Immature natural killer cell (primary cell): Measurements from ENCODE around the gene MVB12B. TPM values are rescaled to one million over a fixed set of nuclear protein-coding genes. Genes with fewer than 3 reads are reported as not detected.
"Not testable (repeated sequence)": the region's sequence is repeated elsewhere in the genome, so short reads cannot be mapped to it uniquely, and the experiment has no call there.

Experiments used
- DNase-seq, 3 donors: peaks; one replicate each; pipeline ENCODE4 v3.0.0; 2022; ENCODE audit warnings: mixed read lengths in 1 of 3
- H3K27ac Mint-ChIP-seq, 6 donors: one replicate each; pipeline ENCODE4 v1.8.0; 2020; ENCODE audit warnings: mixed read lengths in 6 of 6, mild to moderate bottlenecking in 5 of 6, inconsistent platforms in 4 of 6, moderate library complexity in 3 of 6
- H3K27me3 Mint-ChIP-seq, 3 donors: one replicate each; pipeline ENCODE4 v1.8.0; 2020 to 2021; ENCODE audit warnings: low read depth in 3 of 3, mild to moderate bottlenecking in 3 of 3, mixed read lengths in 3 of 3, moderate library complexity in 3 of 3, inconsistent platforms in 1 of 3
- H3K36me3 Mint-ChIP-seq, 3 donors: one replicate each; pipeline ENCODE4 v1.8.0; 2020; ENCODE audit warnings: mixed read lengths in 3 of 3, inconsistent platforms in 2 of 3, mild to moderate bottlenecking in 2 of 3
- H3K4me1 Mint-ChIP-seq, 2 donors: one replicate each; pipeline ENCODE4 v1.8.0; 2020; ENCODE audit warnings: inconsistent platforms in 2 of 2, mild to moderate bottlenecking in 2 of 2, mixed read lengths in 2 of 2, moderate library complexity in 1 of 2
- H3K4me3 Mint-ChIP-seq, 5 donors: one replicate each; pipeline ENCODE4 v1.8.0; 2020; ENCODE audit warnings: mild to moderate bottlenecking in 5 of 5, mixed read lengths in 5 of 5, inconsistent platforms in 3 of 5, moderate library complexity in 3 of 5
- H3K9me3 Mint-ChIP-seq, 6 donors: one replicate each; pipeline ENCODE4 v1.8.0; 2020; ENCODE audit warnings: mild to moderate bottlenecking in 6 of 6, mixed read lengths in 6 of 6, inconsistent platforms in 4 of 6, moderate library complexity in 3 of 6
- polyA plus RNA-seq, 3 donors: library from polyadenylated mRNA; unstranded; fragments of 300-500 nt; fragmentation: Illumina TruSeq; gene quantifications; one replicate each; pipeline ENCODE4 v1.2.3, GENCODE V29; 2021

Gene MVB12B
- polyA plus RNA-seq, 3 donors from 2014 or later: 0.54 to 1.2 TPM; not detected in 1

GRCh38 chr9:126475933-126476555, 149.4 kb downstream of the MVB12B start:
- Mint-ChIP-seq H3K4me3 (no peak overlapping the region), H3K27me3 (peaks cover 15 to 30% (median 21%) of the 10 kb centered on the region in 3 donors)

GRCh38 chr9:126477432-126477831, 150.8 kb downstream of the MVB12B start:
- H3K4me1 Mint-ChIP-seq: peaks cover 23 to 26% of the 10 kb centered on the region in 2 donors

More at GRCh38 chr9:126475933-126476555, 149.4 kb downstream of the MVB12B start:
- peaks cover 35 to 40% of the 10 kb centered on the region in 2 donors for H3K4me1 Mint-ChIP-seq
- DNase-seq: no peak
- peaks cover 7 to 15% (median 14%) of the 10 kb centered on the region in 3 donors for H3K36me3 Mint-ChIP-seq
- H3K27ac Mint-ChIP-seq: peak overlapping the region in 1 of 6 donors; percentile 58
- H3K9me3 Mint-ChIP-seq: no peaks in the 10 kb centered on the region

GRCh38 chr9:126478216-126478981, 151.8 kb downstream of the MVB12B start:
- DNase-seq: no peak
- Mint-ChIP-seq H3K4me3 (no peak overlapping the region), H3K9me3 (no peaks in the 10 kb centered on the region), H3K27me3 (peaks cover 5 to 23% (median 12%) of the 10 kb centered on the region in 3 donors), H3K27ac (no peak overlapping the region), H3K36me3 (peaks cover 7 to 16% (median 14%) of the 10 kb centered on the region in 3 donors), H3K4me1 (peaks cover 20 to 22% of the 10 kb centered on the region in 2 donors)

More at GRCh38 chr9:126477432-126477831, 150.8 kb downstream of the MVB12B start:
- Mint-ChIP-seq H3K27me3 (peaks cover 11 to 27% (median 16%) of the 10 kb centered on the region in 3 donors), H3K27ac (peak overlapping the region in 1 of 6 donors; percentile 69), H3K36me3 (peaks cover 7 to 20% (median 14%) of the 10 kb centered on the region in 3 donors)
- not testable (repeated sequence) for H3K4me3 Mint-ChIP-seq, H3K9me3 Mint-ChIP-seq, DNase-seq

GRCh38 chr9:126479515-126479914, 152.9 kb downstream of the MVB12B start:
- Mint-ChIP-seq H3K36me3 (peaks cover 7 to 15% (median 14%) of the 10 kb centered on the region in 3 donors), H3K9me3 (no peaks in the 10 kb centered on the region), H3K27me3 (peaks cover 4 to 26% (median 7%) of the 10 kb centered on the region in 3 donors)

GRCh38 chr9:126480813-126481212, 154.2 kb downstream of the MVB12B start:
- Mint-ChIP-seq H3K27me3 (peaks cover 2 to 26% (median 7%) of the 10 kb centered on the region in 3 donors), H3K27ac (no peak overlapping the region), H3K9me3 (no peaks in the 10 kb centered on the region)

More at GRCh38 chr9:126479515-126479914, 152.9 kb downstream of the MVB12B start:
- H3K27ac Mint-ChIP-seq: no peak overlapping the region
- H3K4me3 Mint-ChIP-seq: no peak overlapping the region
- peaks cover 21 to 22% of the 10 kb centered on the region in 2 donors for H3K4me1 Mint-ChIP-seq
- no peak for DNase-seq

GRCh38 chr9:126481862-126482261, 155.2 kb downstream of the MVB12B start:
- Mint-ChIP-seq H3K9me3 (no peaks in the 10 kb centered on the region), H3K36me3 (peaks cover 7 to 15% (median 10%) of the 10 kb centered on the region in 3 donors), H3K27me3 (peaks cover 2 to 26% (median 4%) of the 10 kb centered on the region in 3 donors), H3K4me1 (peaks cover 15 to 20% of the 10 kb centered on the region in 2 donors), H3K27ac (no peak overlapping the region), H3K4me3 (no peak overlapping the region)
- no peak for DNase-seq

More at GRCh38 chr9:126480813-126481212, 154.2 kb downstream of the MVB12B start:
- H3K4me1 Mint-ChIP-seq: peaks cover 15 to 20% of the 10 kb centered on the region in 2 donors
- no peak for DNase-seq
- H3K36me3 Mint-ChIP-seq: peaks cover 7 to 15% (median 10%) of the 10 kb centered on the region in 3 donors
- no peak overlapping the region for H3K4me3 Mint-ChIP-seq

GRCh38 chr9:126482361-126483044, 155.9 kb downstream of the MVB12B start:
- Mint-ChIP-seq H3K36me3 (peaks cover 4 to 12% (median 4%) of the 10 kb centered on the region in 3 donors), H3K4me3 (no peak overlapping the region), H3K27ac (no peak overlapping the region), H3K9me3 (no peaks in the 10 kb centered on the region), H3K4me1 (peaks cover 15 to 20% of the 10 kb centered on the region in 2 donors), H3K27me3 (peaks cover 2 to 19% (median 3%) of the 10 kb centered on the region in 3 donors)
- no peak for DNase-seq

GRCh38 chr9:126483468-126484073, 156.9 kb downstream of the MVB12B start:
- peak; percentile 52 to 61 (median 61) for DNase-seq
- Mint-ChIP-seq H3K4me1 (peaks cover 15 to 20% of the 10 kb centered on the region in 2 donors), H3K27ac (peak overlapping the region in 4 of 6 donors; percentile 5 to 81 (median 30)), H3K27me3 (peaks cover 2 to 19% (median 3%) of the 10 kb centered on the region in 3 donors), H3K9me3 (no peaks in the 10 kb centered on the region), H3K36me3 (peaks cover 4 to 12% (median 4%) of the 10 kb centered on the region in 3 donors), H3K4me3 (peak overlapping the region in 4 of 5 donors; percentile 54 to 63 (median 60))

GRCh38 chr9:126485662-126486061, 159.0 kb downstream of the MVB12B start:
- peaks cover 20 to 25% of the 10 kb centered on the region in 2 donors for H3K4me1 Mint-ChIP-seq
- peaks cover 0 to 7% (median 0%) of the 10 kb centered on the region in 3 donors for H3K36me3 Mint-ChIP-seq
- no peak for DNase-seq
- H3K27me3 Mint-ChIP-seq: peaks cover 0 to 15% (median 6%) of the 10 kb centered on the region in 3 donors
- no peaks in the 10 kb centered on the region for H3K9me3 Mint-ChIP-seq
- no peak overlapping the region for H3K4me3 Mint-ChIP-seq
- no peak overlapping the region for H3K27ac Mint-ChIP-seq

- H3K4me1 Mint-ChIP-seq: peaks cover 20 to 24% of the 10 kb centered on the region in 2 donors
- no peaks in the 10 kb centered on the region for H3K9me3 Mint-ChIP-seq
- no peak overlapping the region for H3K4me3 Mint-ChIP-seq
- peaks cover 1 to 13% (median 9%) of the 10 kb centered on the region in 3 donors for H3K27me3 Mint-ChIP-seq
- no peak overlapping the region for H3K27ac Mint-ChIP-seq
- H3K36me3 Mint-ChIP-seq: peaks cover 0 to 3% (median 0%) of the 10 kb centered on the region in 3 donors
- no peak for DNase-seq
Measured at GRCh38 chr9:126486276-126486675, 159.6 kb downstream of the MVB12B start.

GRCh38 chr9:126487856-126488255, 161.2 kb downstream of the MVB12B start:
- no peaks in the 10 kb centered on the region for H3K36me3 Mint-ChIP-seq
- H3K27ac Mint-ChIP-seq: no peak overlapping the region
- H3K9me3 Mint-ChIP-seq: no peaks in the 10 kb centered on the region
- H3K4me3 Mint-ChIP-seq: no peak overlapping the region
- peaks cover 1 to 13% (median 10%) of the 10 kb centered on the region in 3 donors for H3K27me3 Mint-ChIP-seq
- peaks cover 20% of the 10 kb centered on the region in 2 donors for H3K4me1 Mint-ChIP-seq
- DNase-seq: no peak

- Mint-ChIP-seq H3K4me1 (peaks cover 16 to 17% of the 10 kb centered on the region in 2 donors), H3K27ac (no peak overlapping the region), H3K9me3 (no peaks in the 10 kb centered on the region), H3K4me3 (no peak overlapping the region), H3K27me3 (peaks cover 1 to 13% (median 10%) of the 10 kb centered on the region in 3 donors), H3K36me3 (no peaks in the 10 kb centered on the region)
- no peak for DNase-seq
Measured at GRCh38 chr9:126488310-126488709, 161.7 kb downstream of the MVB12B start.

GRCh38 chr9:126488881-126489404, 162.3 kb downstream of the MVB12B start:
- H3K27ac Mint-ChIP-seq: no peak overlapping the region
- no peaks in the 10 kb centered on the region for H3K36me3 Mint-ChIP-seq
- no peak for DNase-seq
- peaks cover 9 to 10% of the 10 kb centered on the region in 2 donors for H3K4me1 Mint-ChIP-seq
- peaks cover 1 to 13% (median 6%) of the 10 kb centered on the region in 3 donors for H3K27me3 Mint-ChIP-seq
- no peak overlapping the region for H3K4me3 Mint-ChIP-seq
- H3K9me3 Mint-ChIP-seq: no peaks in the 10 kb centered on the region
